GM18502 (cell line): ENCODE measurements around the gene HADHB.
"Not testable (repeated sequence)": the region's sequence is repeated elsewhere in the genome, so short reads cannot be mapped to it uniquely, and the experiment has no call there.

Source experiments
- ATAC-seq: cut with Tn5 transposase; IDR thresholded peaks from one replicate; pipeline ENCODE4 v1.9.1; 2021; ENCODE audit warnings: mild to moderate bottlenecking; ENCODE audit not compliant: unreplicated experiment, poor library complexity

HADHB gene

DNA sequence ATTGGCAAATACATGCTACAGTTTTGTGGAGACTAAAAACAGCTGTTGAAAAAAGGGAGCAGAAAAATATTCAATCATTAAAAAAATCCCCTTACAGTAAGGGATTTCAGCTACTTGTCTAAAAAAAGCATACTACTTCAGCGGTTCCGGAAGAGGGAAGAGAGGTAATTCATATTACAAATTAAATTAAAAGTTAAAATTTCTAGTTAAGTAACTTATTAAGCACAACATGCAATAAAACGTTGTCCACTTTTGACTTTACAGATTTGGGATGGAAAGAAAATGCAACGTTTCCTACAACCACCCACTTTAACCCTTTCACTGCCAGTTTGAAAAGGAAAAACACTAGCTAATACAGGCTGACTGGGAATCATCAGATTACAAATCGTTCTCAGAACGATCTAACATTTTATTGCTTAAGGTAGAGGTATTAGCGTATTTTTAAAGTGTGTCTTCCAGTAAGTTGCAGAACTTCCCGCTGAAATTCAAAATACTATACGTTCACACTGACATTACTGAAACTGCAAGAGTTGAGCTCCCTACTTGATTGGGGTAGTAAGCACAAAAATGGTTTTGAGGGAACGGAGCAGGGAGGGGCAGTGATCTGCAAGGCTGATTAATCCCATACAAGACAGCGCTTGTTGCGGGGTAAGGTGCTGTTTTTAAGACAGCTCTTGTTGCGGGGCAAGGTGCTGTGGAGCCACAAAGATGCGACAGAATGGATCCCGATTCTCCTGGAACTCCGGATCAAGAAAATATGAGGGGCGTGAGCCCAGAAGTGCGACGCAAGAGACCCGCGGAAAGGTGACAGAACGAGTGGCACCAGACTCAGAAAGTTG, 1.1 kb upstream of the HADHB start:
- no peak for ATAC-seq

DNA sequence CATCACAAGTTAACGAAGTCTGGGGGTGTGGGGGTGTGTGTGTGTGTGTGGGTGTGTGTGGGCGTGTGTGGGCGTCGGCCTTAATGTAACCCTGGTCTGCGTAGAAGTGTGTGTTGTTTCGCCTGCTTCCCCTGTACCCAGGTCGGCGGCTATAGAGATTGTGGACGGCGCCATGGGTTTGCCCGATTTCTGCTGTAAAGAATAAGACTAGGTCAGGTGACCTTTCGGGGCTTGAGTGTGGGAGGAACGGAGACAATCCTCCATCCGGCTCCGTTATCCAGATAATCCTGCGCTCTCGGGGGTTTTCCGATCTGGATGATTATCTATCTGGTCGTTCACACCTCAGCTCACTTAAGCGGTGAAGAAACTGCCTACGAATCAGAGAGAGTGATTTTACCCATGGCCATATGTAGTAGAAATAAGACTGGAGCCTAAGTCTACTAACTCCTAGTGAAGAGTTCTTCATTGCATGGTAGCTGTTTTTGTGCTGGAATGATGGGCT, 543 bp downstream of the HADHB start:
- peak; percentile 27 for ATAC-seq

DNA sequence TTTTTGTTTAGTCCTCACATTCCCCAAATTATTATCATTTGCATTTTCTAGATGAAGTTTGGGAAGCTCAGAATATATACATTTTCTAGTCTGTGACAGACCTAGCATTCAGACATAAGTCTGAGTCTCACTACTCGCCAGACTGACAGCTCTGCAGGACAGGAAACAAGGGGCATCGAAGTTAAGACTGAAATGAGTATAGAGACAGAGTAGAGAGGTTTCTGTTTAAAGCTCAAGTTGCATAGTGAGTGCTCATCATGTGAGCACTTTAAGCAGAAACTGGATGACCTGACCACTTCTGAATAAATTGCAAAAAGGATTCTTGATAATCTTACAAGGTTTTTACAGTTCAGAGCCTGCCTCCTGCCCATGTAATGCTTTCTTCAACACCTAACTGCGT, 1.1 kb downstream of the HADHB start:
- ATAC-seq: peak; percentile 61

DNA sequence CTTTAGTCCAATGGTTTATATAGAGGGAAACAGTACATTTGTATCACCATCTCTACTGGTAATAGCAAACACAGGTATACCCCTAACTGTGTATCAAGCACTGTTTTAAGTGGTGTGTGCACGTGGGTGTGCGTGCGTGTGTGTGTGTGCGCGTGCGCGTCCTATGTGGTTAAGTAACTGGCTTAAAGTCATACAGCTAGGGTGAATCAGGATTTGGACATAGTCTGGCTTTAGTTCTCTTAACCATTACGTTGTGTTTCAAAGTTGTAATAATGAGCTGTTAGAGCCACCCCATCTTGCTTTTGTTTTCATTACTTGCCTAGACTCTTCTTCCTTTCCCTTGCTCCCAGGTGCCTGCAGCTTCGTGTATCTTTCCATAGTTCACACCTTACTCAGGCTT, 2.1 kb downstream of the HADHB start:
- no peak for ATAC-seq

DNA sequence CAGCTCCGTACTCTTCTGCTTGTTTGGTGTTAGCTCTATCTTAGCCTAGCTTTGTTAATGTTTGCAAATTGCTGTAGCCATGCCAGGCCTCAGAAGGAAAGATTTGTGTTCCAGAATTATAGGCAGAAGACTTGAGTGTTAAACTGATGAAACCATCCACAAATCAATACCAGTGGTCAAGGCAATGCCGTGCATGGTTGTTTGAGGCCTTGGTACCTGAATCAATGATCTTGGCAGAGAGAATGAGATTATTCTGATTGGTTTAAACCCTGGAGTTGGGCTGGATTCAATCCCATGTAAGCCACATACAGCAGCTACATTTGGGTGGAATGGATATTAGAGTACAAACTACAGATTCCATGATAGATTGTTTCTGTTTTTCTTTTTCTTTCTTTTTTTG, 4.9 kb downstream of the HADHB start:
- ATAC-seq: no peak

DNA sequence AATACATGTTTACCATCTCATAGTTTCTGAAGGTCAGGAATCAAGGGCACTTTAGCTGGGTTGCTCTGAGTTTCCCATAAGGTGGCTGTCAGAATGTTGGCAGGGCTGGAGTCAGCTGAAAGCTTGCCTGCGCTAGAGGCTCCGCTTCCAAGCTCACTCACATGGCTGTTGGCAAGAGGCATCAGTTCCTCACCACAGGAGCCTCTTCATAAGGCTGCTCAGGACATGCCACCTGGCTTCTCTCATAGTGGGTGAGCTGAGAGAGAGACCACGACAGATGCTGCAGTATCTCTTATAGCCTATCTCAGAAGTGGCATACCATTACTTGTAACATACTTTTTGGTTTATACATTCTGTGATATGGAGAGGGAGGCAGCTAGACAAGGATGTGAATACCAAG, 7.2 kb downstream of the HADHB start:
- ATAC-seq: no peak

DNA sequence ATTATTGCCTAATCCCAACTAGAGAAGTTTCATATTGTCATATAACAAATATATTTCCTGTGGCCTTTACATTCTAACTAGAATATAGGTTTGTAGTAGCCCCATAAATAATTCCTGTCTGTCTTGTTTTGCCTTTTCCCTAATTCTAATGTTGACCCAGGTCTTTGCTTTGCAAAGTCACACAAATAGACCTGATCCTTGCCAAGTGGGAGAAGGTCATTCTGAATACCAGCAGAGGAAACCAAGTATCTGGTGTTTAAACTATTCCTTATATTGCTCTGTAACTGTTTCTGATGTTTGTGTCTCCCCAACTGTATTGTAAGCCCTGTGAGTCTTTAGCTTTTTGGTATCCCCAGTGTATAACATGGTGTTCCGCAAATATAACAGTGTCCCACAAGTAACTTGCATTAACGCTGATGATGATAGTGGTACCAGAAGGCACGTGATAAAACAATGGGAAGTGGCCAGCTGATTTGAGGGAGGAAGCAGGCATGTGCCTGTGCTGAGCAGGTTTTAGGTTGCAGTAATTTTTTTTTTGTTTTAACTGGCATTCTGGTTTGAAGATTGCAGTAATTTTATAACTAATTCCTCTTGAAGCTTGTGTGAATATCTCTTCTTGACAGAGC, 11.1 kb downstream of the HADHB start:
- ATAC-seq: no peak

DNA sequence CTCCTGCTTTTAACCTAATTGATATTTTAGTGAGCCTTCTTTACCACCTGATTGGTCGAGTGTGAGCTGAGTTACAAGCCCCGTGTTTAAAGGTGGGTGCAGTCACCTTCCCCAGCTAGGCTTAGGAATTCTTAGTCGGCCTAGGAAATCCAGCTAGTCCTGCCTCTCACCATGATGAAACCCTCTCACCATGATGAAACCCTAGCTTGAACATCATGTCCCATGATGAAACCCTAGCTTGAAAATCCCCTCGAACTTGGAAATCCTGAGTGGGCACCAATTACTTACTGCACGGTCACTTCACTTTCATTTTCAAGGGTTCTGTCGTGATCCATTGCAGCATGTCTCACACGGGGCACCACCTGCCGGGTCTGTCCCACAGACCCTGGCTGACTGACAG, 14.1 kb downstream of the HADHB start:
- not testable (repeated sequence) for ATAC-seq

DNA sequence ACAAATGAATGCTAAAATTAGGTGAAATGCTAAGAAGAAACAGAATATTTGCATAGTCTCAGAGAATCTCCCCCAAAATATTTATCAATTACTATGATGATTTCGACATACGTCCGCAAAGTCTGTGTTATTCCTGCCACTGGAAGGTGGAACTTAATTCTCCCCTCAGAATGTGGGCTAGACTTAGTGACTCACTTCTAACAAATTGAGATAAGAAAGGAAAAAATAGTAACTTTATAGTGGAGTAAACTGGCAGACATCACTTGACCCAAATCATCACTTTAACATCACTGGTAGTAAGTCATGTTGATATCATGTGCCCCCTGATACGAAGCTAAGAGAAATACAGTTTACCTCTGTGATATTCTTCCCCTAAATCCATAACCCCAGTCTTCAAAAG, 23.5 kb downstream of the HADHB start:
- no peak for ATAC-seq

DNA sequence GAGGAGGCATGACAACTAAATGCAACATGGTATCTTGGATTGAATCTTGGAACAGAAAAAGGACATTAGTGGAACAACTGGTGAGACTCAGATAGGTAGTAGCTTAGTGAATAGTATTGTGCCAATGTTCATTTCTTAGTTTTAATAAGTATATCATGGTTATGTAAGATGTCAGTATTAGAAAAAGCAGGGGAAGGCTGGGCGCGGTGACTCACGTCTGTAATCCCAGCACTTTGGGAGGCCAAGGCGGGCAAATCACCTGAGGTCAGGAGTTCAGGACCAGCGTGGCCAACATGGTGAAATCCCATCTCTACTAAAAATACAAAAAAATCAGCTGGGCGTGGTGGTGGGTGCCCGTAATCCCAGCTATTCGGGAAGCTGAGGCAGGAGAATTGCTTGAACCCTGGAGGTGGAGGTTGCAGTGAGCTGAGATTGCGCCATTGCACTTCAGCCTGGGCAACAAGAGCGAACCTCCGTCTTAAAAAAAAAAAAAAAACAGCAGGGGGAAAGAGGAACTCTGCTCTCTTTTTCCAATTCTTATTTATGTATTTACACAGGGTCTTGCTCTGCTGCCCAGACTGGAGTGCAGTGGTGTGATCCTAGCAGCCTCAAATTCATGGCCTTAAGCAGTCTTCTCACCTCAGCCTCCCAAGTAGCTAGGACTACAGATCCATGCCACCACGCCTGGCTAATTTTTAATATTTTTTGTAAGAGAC, 24.1 kb downstream of the HADHB start:
- ATAC-seq: not testable (repeated sequence)

DNA sequence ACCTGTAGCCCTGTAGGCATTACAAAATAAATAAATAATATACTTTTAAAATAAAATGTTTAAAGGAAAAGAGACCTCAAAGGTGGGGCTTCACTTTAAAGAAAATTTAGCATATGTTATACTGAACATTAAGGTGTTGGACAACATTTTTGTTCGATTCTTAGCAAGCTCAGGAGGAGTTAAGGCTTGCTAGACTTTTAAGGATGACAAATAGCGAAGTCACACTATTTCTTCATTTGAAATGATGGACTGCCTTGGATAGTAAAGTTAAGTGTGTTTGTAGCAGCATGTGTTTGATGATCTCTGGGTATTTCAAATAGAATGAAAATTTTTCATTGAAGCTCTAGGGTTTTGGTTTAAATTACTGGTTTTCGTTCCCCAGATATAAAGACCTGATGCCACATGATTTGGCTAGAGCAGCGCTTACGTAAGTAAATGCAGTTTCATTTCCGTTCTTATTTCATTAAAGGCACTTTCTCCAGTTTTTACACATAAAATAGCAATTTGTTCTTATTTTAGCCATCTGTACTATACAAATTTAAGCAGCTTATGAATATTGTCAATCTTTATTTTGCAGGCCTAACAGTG, 24.9 kb downstream of the HADHB start:
- ATAC-seq: no peak

DNA sequence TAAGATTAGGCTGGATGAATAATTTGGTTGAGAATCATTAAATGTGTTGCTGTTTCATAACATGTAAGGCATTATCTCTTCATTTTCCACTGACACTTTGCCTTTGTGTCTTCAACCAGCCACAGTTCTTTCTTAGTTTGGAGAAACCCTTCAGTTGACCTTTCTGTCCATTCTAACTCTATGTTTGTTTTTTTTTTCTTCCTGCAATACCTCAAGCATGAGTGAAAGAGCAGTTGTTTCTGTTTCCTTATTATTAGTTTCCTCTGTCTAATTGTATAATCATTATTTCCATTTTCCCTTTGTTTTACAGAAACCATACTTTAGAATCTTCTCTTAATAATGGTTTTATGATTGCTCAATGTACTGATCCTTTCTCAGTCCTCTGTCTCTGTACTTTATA, 25.6 kb downstream of the HADHB start:
- no peak for ATAC-seq

DNA sequence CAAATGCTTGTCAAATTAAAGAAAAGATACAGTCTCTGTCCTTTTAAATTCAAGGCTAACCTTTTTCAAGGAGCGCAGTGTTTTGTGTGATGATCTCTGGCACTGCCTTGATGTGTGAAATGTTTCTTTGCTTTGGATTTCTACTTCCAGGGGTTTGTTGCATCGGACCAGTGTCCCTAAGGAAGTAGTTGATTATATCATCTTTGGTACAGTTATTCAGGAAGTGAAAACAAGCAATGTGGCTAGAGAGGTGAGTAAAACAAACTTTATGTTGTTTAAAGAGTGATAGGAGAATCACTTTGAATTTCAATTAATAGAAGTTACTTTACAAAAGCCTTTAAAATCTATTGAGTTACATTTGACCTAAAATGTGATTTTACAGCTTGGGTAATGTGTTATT, 28.8 kb downstream of the HADHB start:
- ATAC-seq: no peak

DNA sequence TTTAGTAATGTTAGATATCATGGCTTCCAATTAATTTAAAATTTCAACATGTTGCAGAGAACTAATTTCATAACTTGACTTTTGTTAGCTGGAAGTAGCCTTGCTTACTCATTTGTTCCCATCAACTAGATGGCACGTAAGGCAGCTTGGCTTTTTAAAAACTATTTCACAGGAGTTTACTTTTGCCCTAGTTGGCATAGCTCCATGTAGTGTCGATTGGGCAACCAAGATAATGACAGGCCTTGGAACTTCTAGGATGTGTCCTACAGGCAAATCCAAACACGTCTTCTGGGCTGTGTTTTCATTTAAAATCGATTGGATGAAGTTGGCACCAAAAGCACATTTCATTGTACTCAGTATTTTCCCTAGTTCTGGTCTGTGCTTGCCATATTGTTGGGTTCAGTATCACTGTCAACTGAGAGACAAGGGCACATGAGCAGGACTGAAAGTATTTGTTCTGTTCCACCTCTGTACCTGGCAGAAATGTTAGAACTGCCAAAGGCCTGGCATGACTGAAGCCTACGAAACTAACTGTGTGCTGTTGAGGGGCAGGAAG, 29.4 kb downstream of the HADHB start:
- ATAC-seq: no peak

DNA sequence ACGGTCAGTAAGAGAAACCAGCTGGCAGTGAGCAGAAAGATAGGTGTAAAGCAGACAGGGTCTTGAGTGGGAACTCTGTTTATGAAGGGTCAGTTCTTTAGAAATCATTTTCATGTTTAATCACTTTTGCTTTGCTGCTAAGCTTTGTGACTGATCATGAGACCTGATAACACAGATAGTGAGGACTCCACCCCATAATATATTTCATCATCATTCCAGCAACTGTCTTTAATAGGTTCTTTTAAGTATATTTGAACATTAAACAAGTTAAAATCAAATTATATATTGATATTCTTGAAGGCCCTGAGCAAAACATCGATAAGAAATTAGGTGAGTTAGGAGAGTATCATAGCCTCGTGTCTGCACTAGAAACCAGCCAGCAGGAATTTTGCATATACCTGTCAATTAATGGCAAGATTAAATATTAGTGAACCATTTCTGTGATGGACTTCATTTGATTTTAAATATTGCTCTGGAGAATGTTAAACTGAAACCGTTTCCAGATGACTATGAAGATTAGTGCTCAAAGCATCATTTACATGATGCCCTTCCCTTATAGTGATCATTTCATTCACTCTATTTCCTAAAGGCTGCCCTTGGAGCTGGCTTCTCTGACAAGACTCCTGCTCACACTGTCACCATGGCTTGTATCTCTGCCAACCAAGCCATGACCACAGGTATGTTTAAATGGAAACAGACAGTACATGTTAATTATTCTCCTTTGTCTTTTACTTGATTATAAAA, 31.9 kb downstream of the HADHB start:
- ATAC-seq: no peak

DNA sequence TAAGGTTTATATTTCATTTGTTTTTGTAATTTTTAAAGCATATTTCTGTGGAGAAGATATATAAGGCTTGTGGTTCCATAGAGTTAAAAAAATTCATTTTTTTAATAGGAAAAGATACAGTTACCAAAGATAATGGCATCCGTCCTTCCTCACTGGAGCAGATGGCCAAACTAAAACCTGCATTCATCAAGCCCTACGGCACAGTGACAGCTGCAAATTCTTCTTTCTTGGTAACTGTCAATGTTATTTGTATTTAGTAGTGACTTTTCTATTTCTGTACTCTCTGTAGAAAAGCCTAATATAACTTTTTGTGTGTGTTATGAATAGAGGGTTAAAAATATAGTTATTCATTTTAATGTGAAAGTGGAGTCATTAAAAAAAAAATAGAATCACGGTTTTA, 35.1 kb downstream of the HADHB start:
- ATAC-seq: no peak

DNA sequence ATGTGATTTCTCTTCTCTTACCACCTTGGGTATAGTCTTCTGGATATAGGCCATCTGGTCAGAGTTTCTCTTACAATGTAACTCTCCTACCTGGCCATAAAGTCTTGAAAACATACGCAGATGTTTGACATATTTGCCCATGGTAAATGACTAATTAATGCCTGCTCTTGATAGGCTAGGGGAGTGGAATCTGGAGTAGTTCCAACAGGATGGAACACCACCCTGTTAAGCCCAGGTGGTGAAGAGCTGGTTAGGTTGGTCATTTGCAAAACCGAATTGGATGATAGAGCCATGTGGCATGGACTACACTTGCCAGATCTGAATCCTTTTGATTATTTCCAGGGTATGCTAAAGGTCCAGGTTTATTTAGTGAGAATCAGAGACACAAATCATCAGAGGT, 36.5 kb downstream of the HADHB start:
- no peak for ATAC-seq

DNA sequence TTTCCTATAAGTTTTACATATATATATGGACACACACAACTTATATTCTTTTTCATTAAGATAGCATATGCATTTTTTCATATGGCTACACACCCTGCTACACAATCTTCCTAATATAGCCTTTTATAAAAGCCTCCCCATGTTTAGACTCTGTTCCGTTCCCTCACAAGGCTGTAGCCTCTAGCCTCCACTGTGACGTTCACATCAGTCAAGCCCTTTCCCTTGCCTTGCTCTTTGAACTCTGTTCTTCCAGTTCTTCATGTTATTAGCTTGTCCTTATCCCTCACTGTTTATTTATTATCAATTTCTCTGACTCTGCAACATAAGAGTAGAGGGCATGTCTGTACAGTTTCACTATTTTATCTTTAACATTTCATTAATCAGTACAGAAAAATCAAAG, 38.9 kb downstream of the HADHB start:
- ATAC-seq: no peak

DNA sequence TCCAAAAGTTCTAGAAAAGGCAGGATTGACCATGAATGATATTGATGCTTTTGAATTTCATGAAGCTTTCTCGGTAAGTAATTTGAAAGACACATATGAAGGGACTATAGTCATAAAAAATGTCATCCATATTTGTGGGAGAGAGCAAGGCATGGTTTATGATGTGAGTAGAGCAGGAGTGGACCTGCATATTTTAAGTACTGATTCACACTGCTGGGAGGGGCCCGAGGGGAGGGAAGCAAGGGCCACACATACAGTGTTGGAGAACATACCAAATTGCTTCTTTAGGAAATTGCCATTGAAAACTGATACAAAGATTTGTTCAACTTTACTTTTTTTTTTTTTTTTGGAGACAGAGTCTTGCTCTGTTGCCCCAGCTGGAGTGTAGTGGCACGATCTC, 39.4 kb downstream of the HADHB start:
- ATAC-seq: no peak

DNA sequence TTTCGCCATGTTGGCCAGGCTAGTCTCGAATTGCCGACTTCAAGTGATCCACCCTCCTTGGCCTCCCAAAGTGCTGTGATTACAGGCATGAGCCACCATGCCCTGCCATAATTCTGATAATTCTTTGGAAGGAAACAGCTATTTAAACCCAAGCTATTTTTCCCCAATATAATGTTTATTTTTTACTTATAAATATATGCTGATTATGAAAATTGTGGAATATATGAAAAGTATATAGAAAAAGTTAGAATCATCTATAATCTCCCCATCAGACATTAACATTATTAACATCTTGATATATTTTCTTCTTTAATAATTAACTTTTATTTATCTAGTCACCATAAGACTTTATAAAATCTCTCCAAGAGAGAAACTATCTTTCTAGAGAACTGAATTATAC, 41.2 kb downstream of the HADHB start:
- no peak for ATAC-seq
